ENCODE measurements around the gene CDO1. TPM values are rescaled to one million over a fixed set of nuclear protein-coding genes. Genes with fewer than 3 reads are reported as not detected.

Gene CDO1
- total and polyA plus RNA-seq, 9 of the 15 experiments (the other 6 are each of a cell fraction or from before 2014, with no cell fraction given) = 0.16 to 0.22 TPM; not detected in 7

- TF ChIP-seq CTCFL (IDR thresholded peaks at IDR 0.05; ENCODE audit: borderline replicate concordance, insufficient read depth, low read depth, low read length, poor library complexity, severe bottlenecking) = peak; percentile 36
- TF ChIP-seq NR4A1 (CRISPR knock-in tag; IDR thresholded peaks at IDR 0.05) = no peak
- no peak for TF ChIP-seq NR4A1 (tag; IDR thresholded peaks at IDR 0.05)
Measured at GRCh38 chr5:115770466-115770865, 46.0 kb downstream of the CDO1 start (continued).

- ATAC-seq (no peak), FAIRE-seq (no peak), DNase-seq (ENCODE audit: extremely low read depth in 1 of 4, low spot score in 3 of 4) (no peak)
- intact Hi-C loops (cut with micrococcal nuclease) = no loop called here
- Histone ChIP-seq H3K4me3 (no peak overlapping the region), H3K9me3 (replicated peaks; ENCODE audit: control insufficient read depth, insufficient read depth, low read depth, low read length) (no peaks in the 10 kb centered on the region), H4K20me1 (replicated peaks; ENCODE audit: control insufficient read depth, insufficient read depth, low read length) (no peaks in the 10 kb centered on the region), H3K4me1 (replicated peaks in 1 of 2; ENCODE audit: control insufficient read depth in 2 of 2, insufficient read depth in 2 of 2, low read length in 2 of 2) (no peaks in the 10 kb centered on the region), H3K9ac (ENCODE audit: insufficient read depth in 1 of 2, low read depth in 2 of 2, low read length in 2 of 2) (no peak overlapping the region), H2AFZ (ENCODE audit: low read depth, low read length) (no peak overlapping the region), H3K27me3 (ENCODE audit: control insufficient read depth in 2 of 2, insufficient read depth in 2 of 2, low read length in 2 of 2) (no peaks in the 10 kb centered on the region), H3K27ac (ENCODE audit: extremely low read depth, low read depth, low read length) (no peak overlapping the region), H3K4me2 (ENCODE audit: insufficient read depth, low read length) (no peak overlapping the region), H3K9me1 (ENCODE audit: control insufficient read depth, insufficient read depth, low read length) (no peaks in the 10 kb centered on the region), H3K79me2 (ENCODE audit: control insufficient read depth, insufficient read depth, low read length) (no peaks in the 10 kb centered on the region), H3K36me3 (ENCODE audit: control insufficient read depth, insufficient read depth, low read length) (no peaks in the 10 kb centered on the region)
- no TSS peak for BruUV-seq (replicated peaks)
- in situ Hi-C loops (cut with MboI) = no loop called here
- ChIA-PET POLR2A (no interaction called here), CTCF (ENCODE audit: low intra/inter-chr PET ratio) (no interaction called here)
- 0% methylated on average over 3 of the region's 3 CpGs for WGBS (ENCODE audit: insufficient coverage, low coverage, missing lambda C conversion rate)
- no peak for TF ChIP-seq ZBTB34 (CRISPR knock-in tag; IDR thresholded peaks at IDR 0.05)
- TF ChIP-seq TAF1 (IDR thresholded peaks at IDR 0.05; ENCODE audit: control insufficient read depth, extremely low read depth, insufficient read depth, low read length, severe bottlenecking) = no peak
- TF ChIP-seq E2F4 (CRISPR knock-in tag; IDR thresholded peaks at IDR 0.05; ENCODE audit: low read depth) = no peak
Measured at GRCh38 chr5:115767424-115767823, 49.0 kb downstream of the CDO1 start.
